ENCODE results near the gene ATP5PB. TPM values are rescaled to one million over a fixed set of nuclear protein-coding genes. Genes with fewer than 3 reads are reported as not detected.
A peak's percentile ranks its signal among the peaks of the same experiment; 100 is the strongest.

Gene ATP5PB
- polyA plus RNA-seq, 3 donors = 112 to 597 (median 557) TPM

DNA sequence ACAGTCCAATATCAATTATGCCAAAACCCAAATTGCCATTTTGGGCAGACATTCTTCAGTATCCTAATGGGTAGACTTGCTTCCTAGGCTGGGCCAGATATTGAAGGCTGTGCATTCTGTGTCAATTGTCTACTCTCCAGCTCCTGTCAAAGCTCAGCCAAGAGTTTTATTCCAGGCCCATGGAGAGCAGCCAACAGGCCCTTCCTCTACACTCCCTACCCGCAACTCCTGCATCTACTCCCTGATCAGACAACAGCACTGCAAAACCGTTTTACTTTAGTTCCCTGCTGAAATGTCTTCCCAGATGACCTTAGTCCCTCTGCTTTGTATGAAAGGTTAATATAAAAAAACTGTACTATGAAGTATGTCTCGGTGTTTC, 60.7 kb downstream of the ATP5PB start:
- no peaks in the 10 kb centered on the region for H3K9me3 ChIP-seq (replicated peaks in 1 of 2; ENCODE audit: control insufficient read depth in 1 of 2, insufficient read depth in 1 of 2, low read length in 2 of 2)
- Mint-ChIP-seq H3K4me1 (peaks cover 36% of the 10 kb centered on the region), H3K27ac (peak overlapping the region in 1 of 7 donors; percentile 89), H3K27me3 (ENCODE audit: low read depth in 3 of 3) (peaks cover 0 to 3% (median 0%) of the 10 kb centered on the region in 3 donors), H3K36me3 (no peaks in the 10 kb centered on the region), H3K4me3 (no peak overlapping the region), H3K9me3 (no peaks in the 10 kb centered on the region)
- TF ChIP-seq, protein P1, sequence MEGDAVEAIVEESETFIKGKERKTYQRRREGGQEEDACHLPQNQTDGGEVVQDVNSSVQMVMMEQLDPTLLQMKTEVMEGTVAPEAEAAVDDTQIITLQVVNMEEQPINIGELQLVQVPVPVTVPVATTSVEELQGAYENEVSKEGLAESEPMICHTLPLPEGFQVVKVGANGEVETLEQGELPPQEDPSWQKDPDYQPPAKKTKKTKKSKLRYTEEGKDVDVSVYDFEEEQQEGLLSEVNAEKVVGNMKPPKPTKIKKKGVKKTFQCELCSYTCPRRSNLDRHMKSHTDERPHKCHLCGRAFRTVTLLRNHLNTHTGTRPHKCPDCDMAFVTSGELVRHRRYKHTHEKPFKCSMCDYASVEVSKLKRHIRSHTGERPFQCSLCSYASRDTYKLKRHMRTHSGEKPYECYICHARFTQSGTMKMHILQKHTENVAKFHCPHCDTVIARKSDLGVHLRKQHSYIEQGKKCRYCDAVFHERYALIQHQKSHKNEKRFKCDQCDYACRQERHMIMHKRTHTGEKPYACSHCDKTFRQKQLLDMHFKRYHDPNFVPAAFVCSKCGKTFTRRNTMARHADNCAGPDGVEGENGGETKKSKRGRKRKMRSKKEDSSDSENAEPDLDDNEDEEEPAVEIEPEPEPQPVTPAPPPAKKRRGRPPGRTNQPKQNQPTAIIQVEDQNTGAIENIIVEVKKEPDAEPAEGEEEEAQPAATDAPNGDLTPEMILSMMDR (IDR thresholded peaks at IDR 0.05) = no peak
- H3K9ac ChIP-seq (ENCODE audit: insufficient read depth, low read length, poor library complexity, severe bottlenecking) = no peak overlapping the region
- no peak overlapping the region for H2AFZ ChIP-seq (ENCODE audit: insufficient read depth, low read depth, low read length, poor library complexity, severe bottlenecking)
- intact Hi-C loops (cut with micrococcal nuclease) = loop anchor here (2.0 to 10.0 kb wide), 4 partner anchors 38 to 225 kb away; partner anchors contain the start of genes C1orf162 (in 2 of the 2) and INKA2 (in 1 of the 2)
- WGBS (ENCODE audit: insufficient coverage) = no CpG with 5 or more reads among the region's 3 CpGs
- H3K4me2 ChIP-seq (replicated peaks; ENCODE audit: extremely low read depth, low read length, poor library complexity, severe bottlenecking) = no peak overlapping the region
- H3K79me2 ChIP-seq (ENCODE audit: insufficient read depth, low read length) = no peaks in the 10 kb centered on the region
- H3K27me3 ChIP-seq (ENCODE audit: control insufficient read depth in 2 of 2, insufficient read depth in 2 of 2, low read length in 2 of 2) = no peaks in the 10 kb centered on the region
- H3K36me3 ChIP-seq (replicated peaks in 1 of 2; ENCODE audit: control insufficient read depth in 1 of 2, insufficient read depth in 2 of 2, low read length in 2 of 2) = no peaks in the 10 kb centered on the region
- no peaks in the 10 kb centered on the region for H4K20me1 ChIP-seq (ENCODE audit: insufficient read depth, low read length)
- H3K4me3 ChIP-seq (replicated peaks in 1 of 3; ENCODE audit: low read depth in 2 of 3, low read length in 3 of 3) = no peak overlapping the region
- peak overlapping the region in 1 of 2 donors; percentile 6 for H3K27ac ChIP-seq (ENCODE audit: low read depth in 1 of 2, low read length in 2 of 2)
- DNase-seq = no peak
- peaks cover 57 to 59% of the 10 kb centered on the region in 2 donors for H3K4me1 ChIP-seq (ENCODE audit: control insufficient read depth in 1 of 2, insufficient read depth in 2 of 2, low read length in 2 of 2)

DNA sequence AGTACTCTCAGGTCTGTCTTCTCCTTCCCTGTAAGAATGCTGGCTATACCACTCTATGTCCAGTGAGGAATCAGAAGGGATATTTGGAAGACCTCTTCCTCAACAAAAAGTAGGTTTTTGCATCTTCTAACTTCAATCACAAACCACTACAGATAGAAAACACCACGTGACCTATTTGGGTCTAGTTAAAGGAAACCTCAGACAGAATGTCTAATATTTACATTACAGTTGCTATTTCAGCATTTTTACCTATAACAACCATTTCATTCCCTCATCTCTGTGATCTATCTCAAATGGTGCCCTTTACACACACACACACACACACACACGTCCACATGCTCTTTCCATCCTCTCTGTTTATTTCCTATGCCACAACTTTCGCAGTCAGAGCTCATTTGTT, 62.1 kb downstream of the ATP5PB start:
- Mint-ChIP-seq H3K4me1 (peaks cover 32% of the 10 kb centered on the region), H3K27ac (no peak overlapping the region), H3K4me3 (no peak overlapping the region), H3K27me3 (ENCODE audit: low read depth in 3 of 3) (peaks cover 0 to 3% (median 0%) of the 10 kb centered on the region in 3 donors), H3K9me3 (no peaks in the 10 kb centered on the region), H3K36me3 (no peaks in the 10 kb centered on the region)
- intact Hi-C loops (cut with micrococcal nuclease) = no loop called here
- Histone ChIP-seq H3K9me3 (replicated peaks in 1 of 2; ENCODE audit: control insufficient read depth in 1 of 2, insufficient read depth in 1 of 2, low read length in 2 of 2) (no peaks in the 10 kb centered on the region), H3K4me2 (replicated peaks; ENCODE audit: extremely low read depth, low read length, poor library complexity, severe bottlenecking) (no peak overlapping the region), H3K79me2 (ENCODE audit: insufficient read depth, low read length) (no peaks in the 10 kb centered on the region), H4K20me1 (ENCODE audit: insufficient read depth, low read length) (no peaks in the 10 kb centered on the region), H3K4me1 (ENCODE audit: control insufficient read depth in 1 of 2, insufficient read depth in 2 of 2, low read length in 2 of 2) (peaks cover 55 to 59% of the 10 kb centered on the region in 2 donors), H3K9ac (ENCODE audit: insufficient read depth, low read length, poor library complexity, severe bottlenecking) (no peak overlapping the region), H3K27ac (ENCODE audit: low read depth in 1 of 2, low read length in 2 of 2) (no peak overlapping the region), H3K36me3 (replicated peaks in 1 of 2; ENCODE audit: control insufficient read depth in 1 of 2, insufficient read depth in 2 of 2, low read length in 2 of 2) (no peaks in the 10 kb centered on the region), H3K4me3 (replicated peaks in 1 of 3; ENCODE audit: low read depth in 2 of 3, low read length in 3 of 3) (no peak overlapping the region), H3K27me3 (ENCODE audit: control insufficient read depth in 2 of 2, insufficient read depth in 2 of 2, low read length in 2 of 2) (no peaks in the 10 kb centered on the region), H2AFZ (ENCODE audit: insufficient read depth, low read depth, low read length, poor library complexity, severe bottlenecking) (no peak overlapping the region)
- WGBS (ENCODE audit: insufficient coverage) = 83% methylated on average over 2 of the region's 3 CpGs
- DNase-seq = no peak
- TF ChIP-seq, protein P1 (IDR thresholded peaks at IDR 0.05) = no peak

Small RNA genes within 50 kb of the gene (small RNA-seq; reads per million reads assigned to genes)
- not detected for gene RF00019 (ENCODE audit: insufficient read length, low read depth)
- gene RNU6-792P (ENCODE audit: insufficient read length, low read depth) = not detected

Other genes with a start within 250 kb of the ATP5PB start
- 10 to 100 TPM; 19.1 to 24.0 (median 22.4) TPM for gene DENND2D, start 248.8 kb upstream of the ATP5PB start, polyA plus RNA-seq
- gene CHI3L2, start 221.8 kb upstream of the ATP5PB start, polyA plus RNA-seq = 1 to 10 TPM; 1.2 to 9.9 (median 1.4) TPM
- not detected for gene CHIA, start 158.6 kb upstream of the ATP5PB start, polyA plus RNA-seq
- 1 to 10 TPM in 1 of 3 donors, under 1 TPM in 2; 0.17 to 2.7 (median 0.35) TPM for gene OVGP1, start 21.7 kb upstream of the ATP5PB start, polyA plus RNA-seq
- gene WDR77, start 208 bp upstream of the ATP5PB start, polyA plus RNA-seq = 10 to 100 TPM; 26.4 to 62.2 (median 28.1) TPM
- gene C1orf162, start 24.5 kb downstream of the ATP5PB start, polyA plus RNA-seq = 100 to 1,000 TPM; 310 to 744 (median 630) TPM
- 1 to 10 TPM; 1.1 to 2.7 (median 1.2) TPM for gene ADORA3, start 54.2 kb downstream of the ATP5PB start, polyA plus RNA-seq
- gene TMIGD3, start 54.2 kb downstream of the ATP5PB start, polyA plus RNA-seq = 1 to 10 TPM; 2.0 to 3.1 (median 2.1) TPM
- 10 to 100 TPM; 41.2 to 79.1 (median 75.3) TPM for gene RAP1A, start 170.3 kb downstream of the ATP5PB start, polyA plus RNA-seq

All from CD14-positive monocyte (primary cell).